ENCODE results near the gene COL16A1.

COL16A1 gene

DNA sequence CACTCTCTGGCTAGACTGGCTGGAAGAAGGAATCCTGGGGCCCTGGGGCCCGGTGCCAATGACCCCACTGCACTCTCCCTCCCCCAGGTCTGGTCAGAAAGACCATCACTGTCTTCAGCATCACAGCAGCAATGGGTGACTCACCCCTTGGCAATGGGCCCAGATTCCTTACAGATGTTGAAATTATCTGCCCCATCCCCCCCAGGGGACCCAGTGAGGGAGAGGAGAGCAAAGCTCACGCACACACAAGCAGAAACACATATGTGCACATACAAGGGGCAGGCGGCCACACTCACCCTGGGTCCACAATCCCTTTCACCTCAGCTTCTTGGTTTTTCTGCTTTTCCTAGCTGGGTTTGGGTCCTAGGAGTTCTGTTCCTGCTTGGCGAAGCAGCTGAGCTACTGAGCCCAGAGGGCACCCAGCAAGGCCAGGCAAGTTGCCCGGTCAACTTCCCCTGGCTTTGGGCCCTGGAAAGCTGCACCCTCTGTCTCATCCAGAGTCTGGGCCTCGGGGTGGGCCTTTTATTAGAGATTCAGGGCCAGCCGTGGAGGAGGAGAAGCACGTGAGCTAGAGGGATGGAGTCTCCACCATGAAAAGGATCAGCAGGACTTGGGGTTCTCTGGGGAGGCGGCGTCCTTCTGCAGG, 2.6 kb downstream of the COL16A1 start:
- TF ChIP-seq SPI1 (IDR thresholded peaks at IDR 0.05; ENCODE audit: low read depth, low read length) (no peak), PAX5 (IDR thresholded peaks at IDR 0.05; ENCODE audit: insufficient read depth, low read length, severe bottlenecking) (no peak), POLR2A (IDR thresholded peaks at IDR 0.05; ENCODE audit: low read depth, low read length) (no peak), POU2F2 (IDR thresholded peaks at IDR 0.05; ENCODE audit: low read depth, low read length) (no peak), POLR2AphosphoS5 (IDR thresholded peaks at IDR 0.05; ENCODE audit: low read depth, low read length) (no peak), TAF1 (IDR thresholded peaks at IDR 0.05; ENCODE audit: low read depth, low read length) (no peak)
- FAIRE-seq (peak; percentile 43), DNase-seq (ENCODE audit: insufficient read length, low spot score) (no peak)

DNA sequence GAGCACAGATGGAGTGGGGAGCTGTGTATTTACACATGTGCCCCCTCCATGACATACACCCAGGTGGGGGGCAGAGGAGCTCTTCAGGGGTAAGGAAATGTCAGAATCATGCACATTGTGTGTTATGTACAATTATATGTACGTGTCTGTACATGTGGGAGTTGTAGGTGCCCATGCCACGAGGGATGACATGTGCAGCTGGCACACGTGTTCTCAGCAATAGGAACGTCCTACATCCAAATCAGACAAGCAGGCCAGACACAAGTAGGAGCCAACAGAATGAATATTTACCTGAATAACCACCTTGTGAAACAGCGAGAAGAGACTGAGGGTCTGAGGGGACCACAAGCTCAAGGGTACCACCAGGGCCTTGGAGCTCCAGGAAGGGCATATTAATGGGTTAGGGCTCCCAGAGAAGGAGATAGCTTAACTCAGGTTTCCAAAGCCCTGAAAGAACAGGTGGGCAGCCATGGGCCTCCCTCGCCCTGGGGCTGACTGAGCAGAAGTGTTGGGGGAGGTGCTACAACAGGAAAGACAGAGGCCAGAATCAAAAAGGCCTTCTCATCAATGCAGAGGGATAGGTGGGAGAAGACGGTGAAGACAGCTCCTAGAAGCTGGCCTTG, 3.2 kb downstream of the COL16A1 start:
- no peak for FAIRE-seq
- no peak for DNase-seq (ENCODE audit: insufficient read length, low spot score)
- TF ChIP-seq POU2F2 (IDR thresholded peaks at IDR 0.05; ENCODE audit: low read depth, low read length) (no peak), SPI1 (IDR thresholded peaks at IDR 0.05; ENCODE audit: low read depth, low read length) (no peak), TAF1 (IDR thresholded peaks at IDR 0.05; ENCODE audit: low read depth, low read length) (no peak), PAX5 (IDR thresholded peaks at IDR 0.05; ENCODE audit: insufficient read depth, low read length, severe bottlenecking) (no peak), POLR2A (IDR thresholded peaks at IDR 0.05; ENCODE audit: low read depth, low read length) (no peak), POLR2AphosphoS5 (IDR thresholded peaks at IDR 0.05; ENCODE audit: low read depth, low read length) (no peak)

GRCh38 chr1:31699341-31699891, 4.4 kb downstream of the COL16A1 start:
- TF ChIP-seq POLR2A (IDR thresholded peaks at IDR 0.05; ENCODE audit: low read depth, low read length) (no peak), PAX5 (IDR thresholded peaks at IDR 0.05; ENCODE audit: insufficient read depth, low read length, severe bottlenecking) (peak; percentile 72), SPI1 (IDR thresholded peaks at IDR 0.05; ENCODE audit: low read depth, low read length) (peak; percentile 5; the same call in 1 of the 2 replicates), POU2F2 (IDR thresholded peaks at IDR 0.05; ENCODE audit: low read depth, low read length) (no peak)
- DNase-seq (ENCODE audit: insufficient read length, low spot score) (peak; percentile 65), FAIRE-seq (peak; percentile 99)

GRCh38 chr1:31697369-31697984, 6.3 kb downstream of the COL16A1 start:
- TF ChIP-seq POLR2AphosphoS5 (IDR thresholded peaks at IDR 0.05; ENCODE audit: low read depth, low read length) (no peak), TAF1 (IDR thresholded peaks at IDR 0.05; ENCODE audit: low read depth, low read length) (no peak), POLR2A (IDR thresholded peaks at IDR 0.05; ENCODE audit: low read depth, low read length) (no peak), SPI1 (IDR thresholded peaks at IDR 0.05; ENCODE audit: low read depth, low read length) (no peak), POU2F2 (IDR thresholded peaks at IDR 0.05; ENCODE audit: low read depth, low read length) (no peak), PAX5 (IDR thresholded peaks at IDR 0.05; ENCODE audit: insufficient read depth, low read length, severe bottlenecking) (no peak)
- DNase-seq (ENCODE audit: insufficient read length, low spot score) (no peak), FAIRE-seq (no peak)

GRCh38 chr1:31696242-31696641, 7.6 kb downstream of the COL16A1 start:
- DNase-seq (ENCODE audit: insufficient read length, low spot score): no peak
- no peak for FAIRE-seq
- TF ChIP-seq POLR2AphosphoS5 (IDR thresholded peaks at IDR 0.05; ENCODE audit: low read depth, low read length): no peak
- no peak for TF ChIP-seq POU2F2 (IDR thresholded peaks at IDR 0.05; ENCODE audit: low read depth, low read length)
- TF ChIP-seq SPI1 (IDR thresholded peaks at IDR 0.05; ENCODE audit: low read depth, low read length): no peak
- no peak for TF ChIP-seq POLR2A (IDR thresholded peaks at IDR 0.05; ENCODE audit: low read depth, low read length)
- TF ChIP-seq PAX5 (IDR thresholded peaks at IDR 0.05; ENCODE audit: insufficient read depth, low read length, severe bottlenecking): no peak

DNA sequence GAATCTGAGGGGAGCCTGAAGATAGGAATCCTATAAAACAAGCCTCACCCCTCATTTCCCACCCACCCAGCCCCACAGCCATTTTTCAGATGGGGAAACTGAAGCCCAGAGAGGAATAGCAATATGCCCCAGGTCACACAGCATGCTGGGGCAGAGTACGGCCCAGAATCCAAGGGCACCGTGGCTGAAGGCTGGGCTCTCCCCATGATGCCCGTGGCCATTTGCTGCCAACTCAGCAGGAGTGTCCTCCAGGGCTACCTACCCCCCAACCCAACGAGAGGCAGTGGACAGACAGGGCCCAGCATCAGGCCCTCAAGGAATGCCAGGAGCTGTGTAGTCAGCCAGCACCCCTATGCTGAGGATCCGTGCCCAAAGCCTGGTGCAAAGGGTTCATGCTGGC, 8.5 kb downstream of the COL16A1 start:
- no peak for FAIRE-seq
- no peak for DNase-seq (ENCODE audit: insufficient read length, low spot score)
- TF ChIP-seq POU2F2 (IDR thresholded peaks at IDR 0.05; ENCODE audit: low read depth, low read length) (no peak), SPI1 (IDR thresholded peaks at IDR 0.05; ENCODE audit: low read depth, low read length) (no peak), TAF1 (IDR thresholded peaks at IDR 0.05; ENCODE audit: low read depth, low read length) (no peak), PAX5 (IDR thresholded peaks at IDR 0.05; ENCODE audit: insufficient read depth, low read length, severe bottlenecking) (no peak), POLR2A (IDR thresholded peaks at IDR 0.05; ENCODE audit: low read depth, low read length) (no peak), POLR2AphosphoS5 (IDR thresholded peaks at IDR 0.05; ENCODE audit: low read depth, low read length) (no peak)

- no peak for FAIRE-seq
- no peak for TF ChIP-seq SPI1 (IDR thresholded peaks at IDR 0.05; ENCODE audit: low read depth, low read length)
- no peak for TF ChIP-seq POU2F2 (IDR thresholded peaks at IDR 0.05; ENCODE audit: low read depth, low read length)
- TF ChIP-seq TAF1 (IDR thresholded peaks at IDR 0.05; ENCODE audit: low read depth, low read length): no peak
- no peak for TF ChIP-seq POLR2A (IDR thresholded peaks at IDR 0.05; ENCODE audit: low read depth, low read length)
- no peak for TF ChIP-seq PAX5 (IDR thresholded peaks at IDR 0.05; ENCODE audit: insufficient read depth, low read length, severe bottlenecking)
- no peak for TF ChIP-seq POLR2AphosphoS5 (IDR thresholded peaks at IDR 0.05; ENCODE audit: low read depth, low read length)
Observed at GRCh38 chr1:31694964-31695313, 8.9 kb downstream of the COL16A1 start.

GRCh38 chr1:31694069-31694963, 9.5 kb downstream of the COL16A1 start:
- no peak for TF ChIP-seq POU2F2 (IDR thresholded peaks at IDR 0.05; ENCODE audit: low read depth, low read length)
- no peak for TF ChIP-seq TAF1 (IDR thresholded peaks at IDR 0.05; ENCODE audit: low read depth, low read length)
- TF ChIP-seq POLR2A (IDR thresholded peaks at IDR 0.05; ENCODE audit: low read depth, low read length): no peak
- TF ChIP-seq SPI1 (IDR thresholded peaks at IDR 0.05; ENCODE audit: low read depth, low read length): no peak
- no peak for TF ChIP-seq PAX5 (IDR thresholded peaks at IDR 0.05; ENCODE audit: insufficient read depth, low read length, severe bottlenecking)
- TF ChIP-seq POLR2AphosphoS5 (IDR thresholded peaks at IDR 0.05; ENCODE audit: low read depth, low read length): no peak
- no peak for FAIRE-seq
- no peak for DNase-seq (ENCODE audit: insufficient read length, low spot score)

More at GRCh38 chr1:31694964-31695313, 8.9 kb downstream of the COL16A1 start:
- DNase-seq (ENCODE audit: insufficient read length, low spot score): no peak

Measured in GM12891 (cell line).